Measurements from ENCODE around the gene CFL1.

Gene CFL1

GRCh38 chr11:65856689-65857499 is 1.1 kb downstream of the CFL1 start:
- H3K4me1 ChIP-seq (ENCODE audit: control insufficient read depth in 1 of 2, insufficient read depth in 2 of 2, low read length in 2 of 2), result peaks cover 53 to 60% of the 10 kb centered on the region in 2 donors
- H3K36me3 ChIP-seq (ENCODE audit: control insufficient read depth in 1 of 2, insufficient read depth in 2 of 2, low read length in 2 of 2), result peaks cover 32 to 46% of the 10 kb centered on the region in 2 donors
- H3K9ac ChIP-seq (ENCODE audit: low read depth in 1 of 2, low read length in 2 of 2), result peak overlapping the region; percentile 86 to 87
- H3K27me3 ChIP-seq (ENCODE audit: control insufficient read depth in 1 of 2, insufficient read depth in 2 of 2, low read length in 2 of 2), result no peaks in the 10 kb centered on the region
- peak overlapping the region; percentile 94 for H3K27ac ChIP-seq (ENCODE audit: low read depth, low read length)
- H3K9me3 ChIP-seq (ENCODE audit: control insufficient read depth in 1 of 2, low read length in 2 of 2), result no peaks in the 10 kb centered on the region
- peak overlapping the region; percentile 91 to 98 for H3K4me3 ChIP-seq (ENCODE audit: low read depth in 1 of 2, low read length in 2 of 2)

GRCh38 chr11:65855927-65856363 is 2.0 kb downstream of the CFL1 start:
- Histone ChIP-seq H3K4me1 (ENCODE audit: control insufficient read depth in 1 of 2, insufficient read depth in 2 of 2, low read length in 2 of 2) (peaks cover 50 to 55% of the 10 kb centered on the region in 2 donors), H3K27me3 (ENCODE audit: control insufficient read depth in 1 of 2, insufficient read depth in 2 of 2, low read length in 2 of 2) (no peaks in the 10 kb centered on the region), H3K27ac (ENCODE audit: low read depth, low read length) (peak overlapping the region; percentile 94), H3K4me3 (ENCODE audit: low read depth in 1 of 2, low read length in 2 of 2) (peak overlapping the region; percentile 91 to 98), H3K9me3 (ENCODE audit: control insufficient read depth in 1 of 2, low read length in 2 of 2) (peaks cover 3 to 4% of the 10 kb centered on the region in 2 donors), H3K36me3 (ENCODE audit: control insufficient read depth in 1 of 2, insufficient read depth in 2 of 2, low read length in 2 of 2) (peaks cover 42 to 55% of the 10 kb centered on the region in 2 donors), H3K9ac (ENCODE audit: low read depth in 1 of 2, low read length in 2 of 2) (peak overlapping the region; percentile 86 to 87)

- peaks cover 44 to 58% of the 10 kb centered on the region in 2 donors for H3K36me3 ChIP-seq (ENCODE audit: control insufficient read depth in 1 of 2, insufficient read depth in 2 of 2, low read length in 2 of 2)
Observed at GRCh38 chr11:65854852-65855837, 2.8 kb downstream of the CFL1 start.

DNA sequence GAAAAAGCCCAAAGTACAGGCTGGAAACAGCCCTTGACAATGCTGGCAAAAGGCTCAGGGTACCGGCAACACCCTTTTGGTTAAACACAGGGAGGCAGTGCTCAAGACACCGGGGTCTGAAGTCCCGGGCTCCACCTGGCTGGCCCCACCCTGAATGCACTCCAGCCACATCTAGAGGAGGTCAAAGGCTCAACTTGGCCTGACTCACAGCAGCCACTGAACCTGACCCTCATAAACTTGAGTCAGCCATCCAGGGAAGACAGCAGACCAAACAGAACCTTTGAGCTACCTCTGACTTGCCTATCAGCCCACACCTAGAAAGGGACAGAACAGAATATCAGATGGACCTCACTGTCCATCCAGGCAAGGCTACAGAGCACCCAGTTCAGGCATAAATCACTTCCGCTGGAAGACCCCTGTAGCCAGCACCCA is 3.8 kb downstream of the CFL1 start:
- peak overlapping the region; percentile 24 to 98 for H3K4me3 ChIP-seq (ENCODE audit: low read depth in 1 of 2, low read length in 2 of 2)
- H3K27me3 ChIP-seq (ENCODE audit: control insufficient read depth in 1 of 2, insufficient read depth in 2 of 2, low read length in 2 of 2), result no peaks in the 10 kb centered on the region
- peaks cover 54 to 56% of the 10 kb centered on the region in 2 donors for H3K4me1 ChIP-seq (ENCODE audit: control insufficient read depth in 1 of 2, insufficient read depth in 2 of 2, low read length in 2 of 2)
- H3K36me3 ChIP-seq (ENCODE audit: control insufficient read depth in 1 of 2, insufficient read depth in 2 of 2, low read length in 2 of 2), result peaks cover 44 to 58% of the 10 kb centered on the region in 2 donors
- H3K9me3 ChIP-seq (ENCODE audit: control insufficient read depth in 1 of 2, low read length in 2 of 2), result peaks cover 3 to 4% of the 10 kb centered on the region in 2 donors
- peak overlapping the region in 1 of 2 donors; percentile 58 for H3K9ac ChIP-seq (ENCODE audit: low read depth in 1 of 2, low read length in 2 of 2)
- peak overlapping the region; percentile 3 for H3K27ac ChIP-seq (ENCODE audit: low read depth, low read length)

More at GRCh38 chr11:65854852-65855837, 2.8 kb downstream of the CFL1 start:
- peaks cover 3 to 4% of the 10 kb centered on the region in 2 donors for H3K9me3 ChIP-seq (ENCODE audit: control insufficient read depth in 1 of 2, low read length in 2 of 2)
- peaks cover 50 to 58% of the 10 kb centered on the region in 2 donors for H3K4me1 ChIP-seq (ENCODE audit: control insufficient read depth in 1 of 2, insufficient read depth in 2 of 2, low read length in 2 of 2)
- H3K27me3 ChIP-seq (ENCODE audit: control insufficient read depth in 1 of 2, insufficient read depth in 2 of 2, low read length in 2 of 2), result no peaks in the 10 kb centered on the region
- peak overlapping the region; percentile 61 for H3K27ac ChIP-seq (ENCODE audit: low read depth, low read length)
- peak overlapping the region; percentile 91 to 98 for H3K4me3 ChIP-seq (ENCODE audit: low read depth in 1 of 2, low read length in 2 of 2)
- peak overlapping the region; percentile 86 to 87 for H3K9ac ChIP-seq (ENCODE audit: low read depth in 1 of 2, low read length in 2 of 2)

GRCh38 chr11:65853246-65853979 is 4.6 kb downstream of the CFL1 start:
- Histone ChIP-seq H3K27ac (ENCODE audit: low read depth, low read length) (peak overlapping the region; percentile 58), H3K36me3 (ENCODE audit: control insufficient read depth in 1 of 2, insufficient read depth in 2 of 2, low read length in 2 of 2) (peaks cover 44 to 58% of the 10 kb centered on the region in 2 donors)

DNA sequence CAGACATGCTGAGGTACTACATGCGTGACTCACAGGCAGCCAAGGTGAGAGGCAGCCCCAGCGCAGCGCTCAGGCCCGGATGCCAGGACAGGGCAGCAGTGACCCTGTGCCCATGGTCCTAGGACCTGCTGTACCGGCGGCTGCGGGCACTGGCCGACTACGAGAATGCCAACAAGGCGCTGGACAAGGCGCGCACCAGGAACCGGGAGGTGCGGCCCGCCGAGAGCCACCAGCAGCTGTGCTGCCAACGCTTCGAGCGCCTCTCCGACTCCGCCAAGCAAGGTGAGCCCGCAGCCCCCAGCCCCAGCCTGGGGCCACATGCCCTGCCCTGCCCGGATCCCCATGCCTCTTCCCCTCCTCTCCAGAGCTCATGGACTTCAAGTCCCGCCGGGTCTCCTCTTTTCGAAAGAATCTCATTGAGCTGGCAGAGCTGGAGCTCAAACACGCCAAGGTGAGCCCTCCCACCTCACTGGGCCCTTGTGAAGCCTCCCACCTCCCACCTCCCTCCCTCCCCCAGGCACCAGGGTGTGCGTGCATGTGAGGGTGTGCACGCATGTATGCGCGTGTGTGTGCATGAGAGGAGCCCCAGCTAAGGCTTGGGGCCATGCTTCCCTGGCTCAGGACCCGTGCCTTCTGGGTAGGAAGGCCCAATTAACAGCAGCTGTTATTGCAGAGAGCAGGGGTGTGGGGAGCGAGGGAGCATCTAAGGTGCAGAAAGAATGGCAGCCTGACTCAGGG is 5.3 kb downstream of the CFL1 start:
- Histone ChIP-seq H3K27ac (ENCODE audit: low read depth, low read length) (peak overlapping the region; percentile 58), H3K4me1 (ENCODE audit: control insufficient read depth in 1 of 2, insufficient read depth in 2 of 2, low read length in 2 of 2) (peaks cover 54 to 58% of the 10 kb centered on the region in 2 donors), H3K9me3 (ENCODE audit: control insufficient read depth in 1 of 2, low read length in 2 of 2) (peaks cover 3 to 4% of the 10 kb centered on the region in 2 donors), H3K4me3 (ENCODE audit: low read depth in 1 of 2, low read length in 2 of 2) (peak overlapping the region; percentile 50 to 53), H3K36me3 (ENCODE audit: control insufficient read depth in 1 of 2, insufficient read depth in 2 of 2, low read length in 2 of 2) (peaks cover 44 to 58% of the 10 kb centered on the region in 2 donors), H3K27me3 (ENCODE audit: control insufficient read depth in 1 of 2, insufficient read depth in 2 of 2, low read length in 2 of 2) (no peaks in the 10 kb centered on the region), H3K9ac (ENCODE audit: low read depth in 1 of 2, low read length in 2 of 2) (peak overlapping the region; percentile 55 to 58)

More at GRCh38 chr11:65853246-65853979, 4.6 kb downstream of the CFL1 start:
- H3K9ac ChIP-seq (ENCODE audit: low read depth in 1 of 2, low read length in 2 of 2), result peak overlapping the region; percentile 55 to 58
- peaks cover 3 to 4% of the 10 kb centered on the region in 2 donors for H3K9me3 ChIP-seq (ENCODE audit: control insufficient read depth in 1 of 2, low read length in 2 of 2)
- H3K4me1 ChIP-seq (ENCODE audit: control insufficient read depth in 1 of 2, insufficient read depth in 2 of 2, low read length in 2 of 2), result peaks cover 54 to 58% of the 10 kb centered on the region in 2 donors
- H3K27me3 ChIP-seq (ENCODE audit: control insufficient read depth in 1 of 2, insufficient read depth in 2 of 2, low read length in 2 of 2), result no peaks in the 10 kb centered on the region
- peak overlapping the region; percentile 50 to 53 for H3K4me3 ChIP-seq (ENCODE audit: low read depth in 1 of 2, low read length in 2 of 2)

GRCh38 chr11:65851811-65852507 is 6.0 kb downstream of the CFL1 start:
- Histone ChIP-seq H3K27me3 (ENCODE audit: control insufficient read depth in 1 of 2, insufficient read depth in 2 of 2, low read length in 2 of 2) (no peaks in the 10 kb centered on the region), H3K9ac (ENCODE audit: low read depth in 1 of 2, low read length in 2 of 2) (peak overlapping the region; percentile 2 to 26), H3K36me3 (ENCODE audit: control insufficient read depth in 1 of 2, insufficient read depth in 2 of 2, low read length in 2 of 2) (peaks cover 44 to 58% of the 10 kb centered on the region in 2 donors), H3K4me1 (ENCODE audit: control insufficient read depth in 1 of 2, insufficient read depth in 2 of 2, low read length in 2 of 2) (peaks cover 54 to 58% of the 10 kb centered on the region in 2 donors), H3K27ac (ENCODE audit: low read depth, low read length) (no peak overlapping the region), H3K4me3 (ENCODE audit: low read depth in 1 of 2, low read length in 2 of 2) (peak overlapping the region in 1 of 2 donors; percentile 32), H3K9me3 (ENCODE audit: control insufficient read depth in 1 of 2, low read length in 2 of 2) (peaks cover 3 to 4% of the 10 kb centered on the region in 2 donors)

- Histone ChIP-seq H3K27me3 (ENCODE audit: control insufficient read depth in 1 of 2, insufficient read depth in 2 of 2, low read length in 2 of 2) (no peaks in the 10 kb centered on the region), H3K9ac (ENCODE audit: low read depth in 1 of 2, low read length in 2 of 2) (no peak overlapping the region), H3K4me3 (ENCODE audit: low read depth in 1 of 2, low read length in 2 of 2) (no peak overlapping the region), H3K27ac (ENCODE audit: low read depth, low read length) (no peak overlapping the region), H3K4me1 (ENCODE audit: control insufficient read depth in 1 of 2, insufficient read depth in 2 of 2, low read length in 2 of 2) (peaks cover 48 to 52% of the 10 kb centered on the region in 2 donors), H3K9me3 (ENCODE audit: control insufficient read depth in 1 of 2, low read length in 2 of 2) (peaks cover 3 to 4% of the 10 kb centered on the region in 2 donors), H3K36me3 (ENCODE audit: control insufficient read depth in 1 of 2, insufficient read depth in 2 of 2, low read length in 2 of 2) (peaks cover 38 to 54% of the 10 kb centered on the region in 2 donors)
Observed at GRCh38 chr11:65851083-65851579, 6.8 kb downstream of the CFL1 start.
